Stimulated activated CD4-positive, alpha-beta T cell treated with anti-CD3 and anti-CD28 coated beads, TNF-alpha, amount 100 ng/mL, for 24 hours (primary cell): ENCODE data around the gene GPR141.

Experiments
- DNase-seq, 3 experiments: peaks; one replicate each; pipeline ENCODE4 v3.0.0-alpha.2; 2020; ENCODE audit warnings: low read depth in 3 of 3

Gene GPR141

GRCh38 chr7:37683246-37684120 is at the start of gene GPR141:
Gene GPR141, plus strand, starts transcription at chr7:37683766. Its CDS starts 56,628 bp downstream, at chr7:37740394.
- no peak for DNase-seq

GRCh38 chr7:37635346-37635745 is 48.2 kb upstream of the GPR141 start:
- DNase-seq: no peak

GRCh38 chr7:37642028-37642540 is 41.5 kb upstream of the GPR141 start:
- no peak for DNase-seq

- DNase-seq: no peak
Measured at GRCh38 chr7:37643876-37644275, 39.7 kb upstream of the GPR141 start.

- DNase-seq: no peak
Measured at GRCh38 chr7:37645282-37646050, 38.1 kb upstream of the GPR141 start.

GRCh38 chr7:37656913-37657530 is 26.5 kb upstream of the GPR141 start:
- no peak for DNase-seq

GRCh38 chr7:37657816-37658215 is 25.8 kb upstream of the GPR141 start:
- no peak for DNase-seq

- DNase-seq: no peak
Measured at GRCh38 chr7:37659971-37660565, 23.5 kb upstream of the GPR141 start.

GRCh38 chr7:37660614-37661013 is 23.0 kb upstream of the GPR141 start:
- no peak for DNase-seq

- no peak for DNase-seq
Measured at GRCh38 chr7:37663693-37664092, 19.9 kb upstream of the GPR141 start.

GRCh38 chr7:37665352-37666022 is 18.1 kb upstream of the GPR141 start:
- DNase-seq: no peak

GRCh38 chr7:37666026-37666799 is 17.4 kb upstream of the GPR141 start:
- DNase-seq: no peak

GRCh38 chr7:37669818-37670217 is 13.7 kb upstream of the GPR141 start:
- no peak for DNase-seq

- DNase-seq: no peak
Measured at GRCh38 chr7:37670436-37670835, 13.1 kb upstream of the GPR141 start.

- no peak for DNase-seq
Measured at GRCh38 chr7:37671876-37672275, 11.7 kb upstream of the GPR141 start.

GRCh38 chr7:37672926-37673325 is 10.6 kb upstream of the GPR141 start:
- DNase-seq: no peak

GRCh38 chr7:37673523-37673922 is 10.0 kb upstream of the GPR141 start:
- DNase-seq: no peak

- no peak for DNase-seq
Measured at GRCh38 chr7:37674531-37674930, 9.0 kb upstream of the GPR141 start.

GRCh38 chr7:37675749-37676148 is 7.8 kb upstream of the GPR141 start:
- DNase-seq: no peak

- DNase-seq: no peak
Measured at GRCh38 chr7:37684927-37685326, 1.4 kb downstream of the GPR141 start.
